Thymus (tissue), 11 donors: ENCODE data around the gene ARID4B. TPM values are rescaled to one million over a fixed set of nuclear protein-coding genes. Genes with fewer than 3 reads are reported as not detected.
"Not testable (repeated sequence)": the region's sequence is repeated elsewhere in the genome, so short reads cannot be mapped to it uniquely, and the experiment has no call there.

ENCODE experiments used
- DNase-seq, 9 donors: peaks; one replicate each; pipeline ENCODE4 v3.0.0-alpha.2; 2013; ENCODE audit warnings: low spot score in 9 of 9, low read depth in 6 of 9, missing footprints in 1 of 9
- H3K27ac ChIP-seq, 2 donors: one replicate each; pipeline ENCODE4 v1.5.1; 2013; ENCODE audit warnings: control low read depth in 1 of 2, low read depth in 1 of 2, low read length in 1 of 2, mild to moderate bottlenecking in 1 of 2, moderate library complexity in 1 of 2
- H3K27me3 ChIP-seq, 2 donors: one replicate each; pipeline ENCODE4 v1.5.1; 2013; ENCODE audit warnings: low read length in 1 of 2; ENCODE audit not compliant: control insufficient read depth in 2 of 2, insufficient read depth in 1 of 2
- H3K36me3 ChIP-seq, 2 donors: one replicate each; pipeline ENCODE4 v1.5.1; 2013; ENCODE audit warnings: low read length in 1 of 2, mild to moderate bottlenecking in 1 of 2, moderate library complexity in 1 of 2; ENCODE audit not compliant: control insufficient read depth in 2 of 2, insufficient read depth in 2 of 2
- H3K4me1 ChIP-seq, 2 donors: one replicate each; pipeline ENCODE4 v1.5.1; 2013; ENCODE audit warnings: low read length in 2 of 2; ENCODE audit not compliant: control insufficient read depth in 2 of 2, insufficient read depth in 2 of 2
- H3K4me3 ChIP-seq, 2 donors: one replicate each; pipeline ENCODE4 v1.5.1; 2013; ENCODE audit warnings: low read length in 2 of 2, control low read depth in 1 of 2, mild to moderate bottlenecking in 1 of 2
- H3K9me3 ChIP-seq, 2 donors: one replicate each; pipeline ENCODE4 v1.5.1; 2013; ENCODE audit warnings: low read length in 1 of 2, mild to moderate bottlenecking in 1 of 2; ENCODE audit not compliant: control insufficient read depth in 2 of 2, insufficient read depth in 1 of 2
- WGBS: extraction: QIAGEN DNeasy Blood & Tissue Kit; methylation state at CpG from one replicate; pipeline ENCODE4 v1.1.7; 2013; 5-methylcytosine and 5-hydroxymethylcytosine counted together
- polyA plus RNA-seq: library from polyadenylated mRNA; stranded (reverse); fragments of 200-250 nt; gene quantifications from one replicate; pipeline ENCODE4 v1.2.3, GENCODE V29; 2013
- total RNA-seq: library from RNA; stranded (reverse); fragments of 120-200 nt; gene quantifications from one replicate; pipeline ENCODE4 v1.2.4, GENCODE V29; 2013
- donor health status: healthy.

The ARID4B gene
- total and polyA plus RNA-seq, 2 donors = 36.9 to 41.8 TPM

GRCh38 chr1:235284231-235284769, 43.7 kb downstream of the ARID4B start:
- no peak for DNase-seq
- peaks cover 0 to 3% of the 10 kb centered on the region in 2 donors for H3K36me3 ChIP-seq
- H3K27ac ChIP-seq = no peak overlapping the region
- H3K4me3 ChIP-seq = no peak overlapping the region
- H3K9me3 ChIP-seq = no peaks in the 10 kb centered on the region
- H3K4me1 ChIP-seq = peaks cover 2 to 3% of the 10 kb centered on the region in 2 donors
- WGBS = 96% methylated on average over 6 of the region's 6 CpGs
- H3K27me3 ChIP-seq = no peaks in the 10 kb centered on the region

- not testable (repeated sequence) for H3K9me3 ChIP-seq, H3K27ac ChIP-seq, H3K27me3 ChIP-seq, H3K36me3 ChIP-seq, H3K4me1 ChIP-seq, H3K4me3 ChIP-seq, DNase-seq
- WGBS = 99% methylated on average over 13 of the region's 13 CpGs
Measured at GRCh38 chr1:235283636-235284035, 44.3 kb downstream of the ARID4B start.

- no peaks in the 10 kb centered on the region for H3K36me3 ChIP-seq
- DNase-seq = no peak
- H3K4me1 ChIP-seq = peaks cover 3 to 4% of the 10 kb centered on the region in 2 donors
- no peaks in the 10 kb centered on the region for H3K9me3 ChIP-seq
- no peak overlapping the region for H3K4me3 ChIP-seq
- H3K27me3 ChIP-seq = no peaks in the 10 kb centered on the region
- 98% methylated on average over 15 of the region's 15 CpGs for WGBS
- H3K27ac ChIP-seq = no peak overlapping the region
Measured at GRCh38 chr1:235280467-235280866, 47.5 kb downstream of the ARID4B start.

GRCh38 chr1:235279694-235280093, 48.3 kb downstream of the ARID4B start:
- no peak overlapping the region for H3K4me3 ChIP-seq
- no peak overlapping the region for H3K27ac ChIP-seq
- H3K4me1 ChIP-seq = peaks cover 8 to 11% of the 10 kb centered on the region in 2 donors
- H3K27me3 ChIP-seq = no peaks in the 10 kb centered on the region
- H3K9me3 ChIP-seq = no peaks in the 10 kb centered on the region
- DNase-seq = no peak
- H3K36me3 ChIP-seq = no peaks in the 10 kb centered on the region
- WGBS = 89% methylated on average over 5 of the region's 5 CpGs

- Histone ChIP-seq H3K27me3 (no peaks in the 10 kb centered on the region), H3K9me3 (no peaks in the 10 kb centered on the region), H3K27ac (no peak overlapping the region), H3K4me3 (no peak overlapping the region), H3K36me3 (no peaks in the 10 kb centered on the region), H3K4me1 (peaks cover 8 to 11% of the 10 kb centered on the region in 2 donors)
- DNase-seq = no peak
- 96% methylated on average over 5 of the region's 5 CpGs for WGBS
Measured at GRCh38 chr1:235278915-235279292, 49.1 kb downstream of the ARID4B start.

- peaks cover 8 to 11% of the 10 kb centered on the region in 2 donors for H3K4me1 ChIP-seq
- no peak for DNase-seq
- no peaks in the 10 kb centered on the region for H3K9me3 ChIP-seq
- H3K27me3 ChIP-seq = no peaks in the 10 kb centered on the region
- no peak overlapping the region for H3K4me3 ChIP-seq
- WGBS = 94% methylated on average over 1 of the region's 1 CpG
- no peak overlapping the region for H3K27ac ChIP-seq
- H3K36me3 ChIP-seq = no peaks in the 10 kb centered on the region
Measured at GRCh38 chr1:235278233-235278914, 49.6 kb downstream of the ARID4B start.

GRCh38 chr1:235277709-235278108, 50.3 kb downstream of the ARID4B start:
- Histone ChIP-seq H3K36me3 (no peaks in the 10 kb centered on the region), H3K4me3 (no peak overlapping the region), H3K27me3 (no peaks in the 10 kb centered on the region), H3K27ac (no peak overlapping the region), H3K9me3 (no peaks in the 10 kb centered on the region), H3K4me1 (peaks cover 8 to 11% of the 10 kb centered on the region in 2 donors)
- no peak for DNase-seq

GRCh38 chr1:235275836-235276235, 52.1 kb downstream of the ARID4B start:
- WGBS = 78% methylated on average over 6 of the region's 6 CpGs
- Histone ChIP-seq H3K4me3 (no peak overlapping the region), H3K9me3 (no peaks in the 10 kb centered on the region), H3K27ac (peak overlapping the region in 1 of 2 donors; percentile 65), H3K4me1 (peaks cover 8 to 11% of the 10 kb centered on the region in 2 donors), H3K36me3 (no peaks in the 10 kb centered on the region), H3K27me3 (no peaks in the 10 kb centered on the region)
- no peak for DNase-seq

GRCh38 chr1:235275223-235275622, 52.8 kb downstream of the ARID4B start:
- 36% methylated on average over 3 of the region's 3 CpGs for WGBS
- Histone ChIP-seq H3K4me3 (no peak overlapping the region), H3K36me3 (no peaks in the 10 kb centered on the region), H3K9me3 (no peaks in the 10 kb centered on the region), H3K27ac (peak overlapping the region; percentile 42 to 65), H3K27me3 (no peaks in the 10 kb centered on the region), H3K4me1 (peaks cover 8 to 11% of the 10 kb centered on the region in 2 donors)
- DNase-seq = peak in 5 of 9 donors; percentile 20 to 64 (median 37)
